ENCODE results near the gene YPEL2. TPM values are rescaled to one million over a fixed set of nuclear protein-coding genes. Genes with fewer than 3 reads are reported as not detected.

YPEL2 gene
- total and polyA plus RNA-seq, 8 donors, result 13.8 to 23.6 (median 19.3) TPM

DNA sequence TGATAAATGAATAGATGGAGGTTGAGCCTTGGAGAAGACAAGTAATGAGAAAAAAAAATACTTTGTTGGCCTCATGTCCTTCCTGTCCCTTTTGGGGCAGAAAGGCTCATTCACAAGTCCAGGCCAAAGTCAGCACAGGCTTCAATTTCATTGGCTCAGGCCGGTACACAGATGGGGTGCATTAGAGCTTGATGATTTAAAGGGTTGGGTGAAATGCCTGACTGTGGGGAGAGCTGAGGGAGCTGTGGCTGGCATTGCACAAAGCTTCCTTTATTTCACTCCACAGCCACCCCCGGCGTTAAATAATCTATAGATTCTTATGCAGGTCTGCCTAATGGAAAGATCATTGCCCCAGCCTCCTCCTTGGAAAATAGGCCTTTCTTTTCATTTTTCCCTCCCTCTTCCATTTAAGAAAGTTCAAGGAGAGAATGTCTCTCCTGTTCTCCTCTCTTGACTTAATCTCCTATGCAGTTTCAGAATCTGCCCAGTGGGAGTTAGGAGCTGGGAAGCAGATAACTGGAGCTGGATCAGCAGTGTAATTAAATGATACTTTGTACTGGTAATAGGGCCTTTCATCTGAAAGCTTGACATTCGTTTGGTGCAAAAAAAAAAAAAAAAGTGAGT is 24.4 kb downstream of the YPEL2 start:
- DNase-seq (no peak), ATAC-seq (no peak)
- H3K27ac ChIP-seq, result no peak overlapping the region
- intact Hi-C loops (cut with DNase I), result no loop called here
- peaks cover 0 to 13% of the 10 kb centered on the region in 2 donors for H3K4me1 ChIP-seq
- H3K27me3 ChIP-seq, result no peaks in the 10 kb centered on the region
- no peaks in the 10 kb centered on the region for H3K9me3 ChIP-seq
- H3K4me3 ChIP-seq, result no peak overlapping the region
- TF ChIP-seq, protein P1, sequence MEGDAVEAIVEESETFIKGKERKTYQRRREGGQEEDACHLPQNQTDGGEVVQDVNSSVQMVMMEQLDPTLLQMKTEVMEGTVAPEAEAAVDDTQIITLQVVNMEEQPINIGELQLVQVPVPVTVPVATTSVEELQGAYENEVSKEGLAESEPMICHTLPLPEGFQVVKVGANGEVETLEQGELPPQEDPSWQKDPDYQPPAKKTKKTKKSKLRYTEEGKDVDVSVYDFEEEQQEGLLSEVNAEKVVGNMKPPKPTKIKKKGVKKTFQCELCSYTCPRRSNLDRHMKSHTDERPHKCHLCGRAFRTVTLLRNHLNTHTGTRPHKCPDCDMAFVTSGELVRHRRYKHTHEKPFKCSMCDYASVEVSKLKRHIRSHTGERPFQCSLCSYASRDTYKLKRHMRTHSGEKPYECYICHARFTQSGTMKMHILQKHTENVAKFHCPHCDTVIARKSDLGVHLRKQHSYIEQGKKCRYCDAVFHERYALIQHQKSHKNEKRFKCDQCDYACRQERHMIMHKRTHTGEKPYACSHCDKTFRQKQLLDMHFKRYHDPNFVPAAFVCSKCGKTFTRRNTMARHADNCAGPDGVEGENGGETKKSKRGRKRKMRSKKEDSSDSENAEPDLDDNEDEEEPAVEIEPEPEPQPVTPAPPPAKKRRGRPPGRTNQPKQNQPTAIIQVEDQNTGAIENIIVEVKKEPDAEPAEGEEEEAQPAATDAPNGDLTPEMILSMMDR (IDR thresholded peaks at IDR 0.05), result no peak
- peaks cover 0 to 10% of the 10 kb centered on the region in 2 donors for H3K36me3 ChIP-seq

DNA sequence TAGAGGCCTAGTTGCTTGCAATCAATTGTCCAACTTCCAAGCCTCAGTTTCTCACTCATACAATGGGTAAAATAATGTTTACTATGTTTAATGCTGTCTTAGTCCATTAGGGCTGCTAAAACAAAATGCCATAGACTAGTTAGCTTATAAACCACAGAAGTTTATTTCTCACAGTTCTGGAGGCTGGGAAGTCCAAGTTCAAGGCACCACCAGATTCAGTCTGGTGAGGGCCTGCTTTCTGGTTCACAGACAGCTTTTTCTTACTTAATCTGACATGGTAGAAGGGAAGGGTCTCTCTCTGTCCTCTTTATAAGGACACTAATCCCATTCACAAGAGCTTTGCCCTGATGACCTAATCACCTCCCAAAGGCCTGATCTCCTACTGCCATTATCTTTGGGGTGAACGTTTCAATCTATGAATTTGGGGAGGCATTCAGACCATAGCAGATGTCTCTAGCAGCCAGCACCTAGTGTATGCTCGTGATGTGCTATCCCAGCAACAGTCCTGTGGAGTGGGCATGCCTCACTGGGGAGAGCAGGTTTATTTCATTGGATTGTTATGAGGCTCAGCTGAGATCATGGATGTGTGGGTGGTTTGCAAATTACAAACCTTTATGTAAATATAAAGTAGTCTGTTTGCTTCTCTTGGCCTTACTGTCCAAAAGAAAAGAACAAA is 25.2 kb downstream of the YPEL2 start:
- H3K36me3 ChIP-seq, result peaks cover 0 to 10% of the 10 kb centered on the region in 2 donors
- no peaks in the 10 kb centered on the region for H3K9me3 ChIP-seq
- no peak for ATAC-seq
- DNase-seq, result no peak
- H3K27ac ChIP-seq, result no peak overlapping the region
- H3K4me3 ChIP-seq, result no peak overlapping the region
- TF ChIP-seq, protein P1 (IDR thresholded peaks at IDR 0.05), result no peak
- intact Hi-C loops (cut with DNase I), result no loop called here
- H3K4me1 ChIP-seq, result peaks cover 0 to 21% of the 10 kb centered on the region in 2 donors
- H3K27me3 ChIP-seq, result no peaks in the 10 kb centered on the region

DNA sequence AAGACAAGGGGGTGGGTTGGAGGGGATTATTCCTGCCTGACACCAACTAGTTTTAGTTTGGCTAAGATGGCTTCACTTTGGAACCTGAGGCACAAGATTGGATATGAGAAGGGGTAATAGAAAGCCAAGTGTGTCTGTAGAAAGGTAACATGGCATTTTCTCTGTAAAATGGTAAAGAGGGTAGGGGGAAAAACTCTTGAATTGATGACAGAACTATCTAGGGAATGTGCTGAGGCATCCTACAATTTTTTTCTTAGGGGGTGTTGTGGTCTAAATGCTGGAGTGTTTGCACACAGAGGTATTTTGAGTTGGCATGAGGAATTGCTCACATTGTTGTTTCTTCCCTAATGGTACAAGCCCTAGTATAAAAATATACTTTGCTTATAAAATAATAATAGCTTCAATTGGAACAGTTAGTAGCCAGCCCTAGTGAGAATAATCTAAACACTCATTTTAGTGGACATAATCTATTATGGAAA is 25.8 kb downstream of the YPEL2 start:
- Histone ChIP-seq H3K27ac (no peak overlapping the region), H3K36me3 (peaks cover 0 to 10% of the 10 kb centered on the region in 2 donors), H3K9me3 (no peaks in the 10 kb centered on the region), H3K27me3 (no peaks in the 10 kb centered on the region), H3K4me1 (peaks cover 0 to 27% of the 10 kb centered on the region in 2 donors), H3K4me3 (no peak overlapping the region)
- no peak for DNase-seq
- intact Hi-C loops (cut with DNase I), result no loop called here
- ATAC-seq, result no peak
- TF ChIP-seq, protein P1 (IDR thresholded peaks at IDR 0.05), result no peak

DNA sequence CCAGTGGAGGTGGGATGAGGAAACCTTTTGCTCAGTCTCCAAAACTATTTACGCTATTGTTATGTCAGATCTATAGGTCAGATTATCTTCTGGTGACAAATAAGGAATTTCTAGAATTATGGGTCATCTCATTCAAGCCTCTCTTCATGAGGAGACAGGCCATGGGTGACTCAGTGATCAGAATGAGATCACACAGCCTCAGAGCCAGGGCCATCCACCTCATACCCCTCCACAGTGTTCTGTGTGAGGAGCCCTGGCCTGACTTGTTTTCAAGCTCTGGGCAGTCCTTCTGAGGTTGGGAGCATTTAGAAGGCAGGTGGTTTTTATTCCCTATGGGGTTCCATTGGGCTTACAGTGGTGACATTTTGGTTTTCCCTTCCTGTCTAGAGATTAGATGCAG is 26.5 kb downstream of the YPEL2 start:
- Histone ChIP-seq H3K4me3 (no peak overlapping the region), H3K4me1 (peaks cover 0 to 33% of the 10 kb centered on the region in 2 donors), H3K9me3 (no peaks in the 10 kb centered on the region), H3K36me3 (peaks cover 0 to 10% of the 10 kb centered on the region in 2 donors), H3K27me3 (no peaks in the 10 kb centered on the region), H3K27ac (no peak overlapping the region)
- DNase-seq, result no peak
- ATAC-seq, result peak; percentile 34
- intact Hi-C loops (cut with DNase I), result no loop called here
- TF ChIP-seq, protein P1 (IDR thresholded peaks at IDR 0.05), result no peak

DNA sequence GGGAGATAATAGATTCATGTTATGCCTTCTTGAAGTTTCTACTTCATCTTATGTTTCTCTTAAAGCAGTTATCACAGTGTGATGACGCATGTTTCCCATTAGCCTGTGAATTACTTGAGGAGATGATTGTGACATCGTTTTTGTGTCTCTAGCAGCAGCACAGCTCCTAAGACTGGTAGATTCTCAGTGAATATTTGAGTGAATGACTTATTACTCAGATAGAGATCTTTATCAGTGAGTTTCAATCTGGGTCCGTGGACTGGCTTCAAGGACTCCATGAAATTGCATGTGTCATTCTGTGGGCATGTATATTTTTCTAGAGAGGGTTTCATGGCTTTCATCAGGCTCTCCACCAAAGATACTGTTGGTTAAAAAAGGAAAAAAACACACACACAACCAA is 29.9 kb downstream of the YPEL2 start:
- TF ChIP-seq, protein P1 (IDR thresholded peaks at IDR 0.05), result no peak
- H3K27ac ChIP-seq, result peak overlapping the region; percentile 24 to 51
- intact Hi-C loops (cut with DNase I), result no loop called here
- DNase-seq (no peak), ATAC-seq (no peak)
- H3K36me3 ChIP-seq, result no peaks in the 10 kb centered on the region
- no peak overlapping the region for H3K4me3 ChIP-seq
- peaks cover 14 to 42% of the 10 kb centered on the region in 2 donors for H3K4me1 ChIP-seq
- H3K27me3 ChIP-seq, result no peaks in the 10 kb centered on the region
- no peaks in the 10 kb centered on the region for H3K9me3 ChIP-seq

Data from left lung (tissue), 10 donors.